IMR-90 (cell line): ENCODE measurements around the gene PSMD9.
"Not testable (repeated sequence)": the region's sequence is repeated elsewhere in the genome, so short reads cannot be mapped to it uniquely, and the experiment has no call there.

Experiments
- CEBPB ChIP-seq: IDR thresholded peaks from 2 replicates; pipeline ENCODE4 v1.6.1; 2012; ENCODE audit warnings: low read depth, low read length, improper control_type of control experiment
- CTCF ChIP-seq: conservative IDR thresholded peaks from 2 replicates; pipeline ENCODE4 v1.5.1; 2012; ENCODE audit warnings: mild to moderate bottlenecking, low read depth, low read length, improper control_type of control experiment
- ELK1 ChIP-seq: fragments of 150-350 bp; IDR thresholded peaks from 2 replicates; pipeline ENCODE4 v1.6.1; 2016; ENCODE audit warnings: low read depth, mild to moderate bottlenecking, low read length, moderate library complexity, borderline replicate concordance
- MAFK ChIP-seq: IDR thresholded peaks from 2 replicates; pipeline ENCODE4 v1.6.1; 2012; ENCODE audit warnings: low read depth, low read length, improper control_type of control experiment
- NFE2L2 ChIP-seq: fragments of 150-350 bp; IDR thresholded peaks from 2 replicates; pipeline ENCODE4 v1.6.1; 2016; ENCODE audit warnings: low read depth, mild to moderate bottlenecking, low read length
- POLR2A ChIP-seq: IDR thresholded peaks from 2 replicates; pipeline ENCODE4 v1.6.1; 2012; ENCODE audit warnings: mild to moderate bottlenecking, low read depth, low read length
- RAD21 ChIP-seq: IDR thresholded peaks from 2 replicates; pipeline ENCODE4 v1.6.1; 2012; ENCODE audit warnings: low read length, improper control_type of control experiment
- SMC3 ChIP-seq: fragments of 150-350 bp; IDR thresholded peaks from 2 replicates; pipeline ENCODE4 v1.6.1; 2016; ENCODE audit warnings: low read depth, mild to moderate bottlenecking, antibody characterized with exemption, low read length, moderate library complexity

GRCh38 chr12:121889661-121890060 is 1.1 kb downstream of the PSMD9 start:
- not testable (repeated sequence) for TF ChIP-seq MAFK, CTCF, ELK1, POLR2A, RAD21, SMC3, CEBPB, NFE2L2
